ENCODE results near the gene IGSF21. TPM values are rescaled to one million over a fixed set of nuclear protein-coding genes. Genes with fewer than 3 reads are reported as not detected.

Gene IGSF21
- polyA plus RNA-seq, 1 of the 3 experiments (the other 2 are of a cell fraction) = not detected

GRCh38 chr1:18302788-18303413, 195.3 kb downstream of the IGSF21 start:
- Histone ChIP-seq H3K36me3 (replicated peaks in 1 of 2; ENCODE audit: control insufficient read depth in 1 of 2, insufficient read depth in 2 of 2, low read length in 1 of 2) (no peaks in the 10 kb centered on the region), H3K27me3 (ENCODE audit: insufficient read depth) (no peaks in the 10 kb centered on the region), H3K27ac (ENCODE audit: low read depth in 2 of 2, low read length in 1 of 2) (no peak overlapping the region), H3F3A (replicated peaks; ENCODE audit: insufficient read depth) (no peaks in the 10 kb centered on the region), H4K20me1 (ENCODE audit: insufficient read depth) (no peaks in the 10 kb centered on the region), H3K9me3 (no peaks in the 10 kb centered on the region), H2AFZ (ENCODE audit: low read depth) (no peak overlapping the region), H3K79me2 (ENCODE audit: insufficient read depth) (no peaks in the 10 kb centered on the region), H3K9ac (no peak overlapping the region), H3K9me2 (no peaks in the 10 kb centered on the region), H3K4me1 (ENCODE audit: control insufficient read depth in 1 of 2, insufficient read depth in 2 of 2, low read depth in 1 of 2, low read length in 1 of 2) (peaks cover 0 to 4% of the 10 kb centered on the region in 2 experiments; a peak in 1 of 4 replicates), H3K4me2 (no peak overlapping the region), H3K4me3 (ENCODE audit: low read depth in 2 of 2, low read length in 1 of 2) (peak overlapping the region in 1 of 2 experiments; percentile 29; a peak in 1 of 4 replicates)
- ChIA-PET CTCF (interaction anchor here (0.6 to 8.0 kb wide), 35 partner anchors 9 to 827 kb away, joined by 3 to 72 read pairs (median 4); no protein-coding TSS in a partner anchor), POLR2A (no interaction called here)
- WGBS (ENCODE audit: low lambda C conversion rate) = 43% methylated on average over 5 of the region's 7 CpGs
- TF ChIP-seq YY1 (IDR thresholded peaks at IDR 0.05; ENCODE audit: low read depth) (no peak), SMC3 (IDR thresholded peaks at IDR 0.05; ENCODE audit: low read depth, low read length) (peak; percentile 44), CTCF (IDR thresholded peaks at IDR 0.05) (peak; percentile 23; the same call in 1 of the 2 replicates), RAD21 (IDR thresholded peaks at IDR 0.05; ENCODE audit: low read length) (peak; percentile 71)
- peak; percentile 63 for DNase-seq

- Histone ChIP-seq H3K9me2 (no peaks in the 10 kb centered on the region), H3K9ac (no peak overlapping the region), H4K20me1 (ENCODE audit: insufficient read depth) (no peaks in the 10 kb centered on the region), H3F3A (replicated peaks; ENCODE audit: insufficient read depth) (no peaks in the 10 kb centered on the region), H3K36me3 (replicated peaks in 1 of 2; ENCODE audit: control insufficient read depth in 1 of 2, insufficient read depth in 2 of 2, low read length in 1 of 2) (no peaks in the 10 kb centered on the region), H3K4me2 (no peak overlapping the region), H3K4me1 (ENCODE audit: control insufficient read depth in 1 of 2, insufficient read depth in 2 of 2, low read depth in 1 of 2, low read length in 1 of 2) (peaks cover 0 to 4% of the 10 kb centered on the region in 2 experiments; a peak in 1 of 4 replicates), H3K27me3 (ENCODE audit: insufficient read depth) (no peaks in the 10 kb centered on the region), H2AFZ (ENCODE audit: low read depth) (no peak overlapping the region), H3K79me2 (ENCODE audit: insufficient read depth) (no peaks in the 10 kb centered on the region), H3K27ac (ENCODE audit: low read depth in 2 of 2, low read length in 1 of 2) (no peak overlapping the region), H3K9me3 (no peaks in the 10 kb centered on the region), H3K4me3 (ENCODE audit: low read depth in 2 of 2, low read length in 1 of 2) (no peak overlapping the region)
- POLR2A ChIA-PET = no interaction called here
- WGBS (ENCODE audit: low lambda C conversion rate) = 8% methylated on average over 4 of the region's 6 CpGs
- DNase-seq = no peak
- CTCF ChIA-PET = interaction anchor here (0.8 to 8.0 kb wide), 8 partner anchors 9 to 383 kb away, joined by 3 to 72 read pairs (median 10); no protein-coding TSS in a partner anchor
- no peak for TF ChIP-seq PBX3 (IDR thresholded peaks at IDR 0.05)
- no peak for TF ChIP-seq POLR2AphosphoS5 (IDR thresholded peaks at IDR 0.05; ENCODE audit: low read depth, low read length)
- no peak for TF ChIP-seq NFIC (IDR thresholded peaks at IDR 0.05; ENCODE audit: borderline replicate concordance)
- no peak for TF ChIP-seq MAX (IDR thresholded peaks at IDR 0.05; ENCODE audit: low read depth)
- no peak for TF ChIP-seq EP300 (IDR thresholded peaks at IDR 0.05; ENCODE audit: borderline replicate concordance in 1 of 2, low read depth in 1 of 2, low read length in 1 of 2)
Measured at GRCh38 chr1:18304151-18304869, 196.7 kb downstream of the IGSF21 start.
